Common myeloid progenitor, CD34-positive (primary cell): ENCODE measurements around the gene PLEKHO1.

Experiments used
- CTCF ChIA-PET: fragments of 350-600 bp; sonication (Branson Sonifier 250); formaldehyde crosslinking; loops from one replicate; lab custom pipeline; 2021; ENCODE audit warnings: antibody characterized with exemption; lab: Charles Lee
- POLR2A ChIA-PET: fragments of 350-600 bp; sonication (Branson Sonifier 250); formaldehyde crosslinking; loops from one replicate; lab custom pipeline; 2021; ENCODE audit warnings: antibody characterized with exemption; lab: Charles Lee
- DNase-seq, 3 donors: peaks; one replicate each; pipeline versions ENCODE4 v3.0.0 to v3.0.0-alpha.2; 2013
- H3K27ac ChIP-seq, 2 experiments: 1 replicate in 1 of 2; 2 replicates in 1 of 2; pipeline ENCODE4 v1.7.0; 2013; ENCODE audit warnings: inconsistent platforms in 2 of 2, low read length in 2 of 2, mild to moderate bottlenecking in 2 of 2, low read depth in 1 of 2, moderate library complexity in 1 of 2; ENCODE audit not compliant: severe bottlenecking in 2 of 2, insufficient read depth in 1 of 2, poor library complexity in 1 of 2
- H3K27me3 ChIP-seq, 5 experiments: replicated peaks in 2 of 5; 1 replicate in 3 of 5; 2 replicates in 2 of 5; pipeline versions ENCODE4 v1.6.1 to v1.7.0; 2013; ENCODE audit warnings: low read length in 4 of 5, mild to moderate bottlenecking in 2 of 5, moderate library complexity in 2 of 5, inconsistent platforms in 1 of 5; ENCODE audit not compliant: insufficient read depth in 5 of 5, control insufficient read depth in 4 of 5
- H3K36me3 ChIP-seq, 4 experiments: 1 replicate in 2 of 4; 2 replicates in 2 of 4; pipeline versions ENCODE4 v1.6.1 to v1.7.0; 2013; ENCODE audit warnings: low read length in 3 of 4, control low read depth in 1 of 4, mild to moderate bottlenecking in 1 of 4; ENCODE audit not compliant: control insufficient read depth in 4 of 4, insufficient read depth in 4 of 4
- H3K4me1 ChIP-seq, 4 experiments: 1 replicate in 3 of 4; 2 replicates in 1 of 4; pipeline versions ENCODE4 v1.6.1 to v1.7.1; 2013; ENCODE audit warnings: low read length in 3 of 4, mild to moderate bottlenecking in 3 of 4, control low read depth in 1 of 4, inconsistent platforms in 1 of 4, moderate library complexity in 1 of 4; ENCODE audit not compliant: control insufficient read depth in 4 of 4, insufficient read depth in 4 of 4; ENCODE audit errors: control extremely low read depth in 1 of 4
- H3K4me3 ChIP-seq, 7 experiments: 1 replicate in 4 of 7; 2 replicates in 3 of 7; pipeline versions ENCODE4 v1.5.1 to v1.7.0; 2013; ENCODE audit warnings: mild to moderate bottlenecking in 7 of 7, low read length in 6 of 7, moderate library complexity in 6 of 7, inconsistent platforms in 2 of 7, low read depth in 2 of 7, control low read depth in 1 of 7; ENCODE audit not compliant: insufficient read depth in 4 of 7, control insufficient read depth in 1 of 7; ENCODE audit errors: extremely low read depth in 1 of 7
- H3K9me3 ChIP-seq, 5 experiments: 1 replicate in 4 of 5; 2 replicates in 1 of 5; pipeline versions ENCODE4 v1.6.1 to v1.7.1; 2013; ENCODE audit warnings: low read length in 4 of 5, mild to moderate bottlenecking in 2 of 5, inconsistent platforms in 1 of 5, low read depth in 1 of 5, moderate library complexity in 1 of 5; ENCODE audit not compliant: control insufficient read depth in 4 of 5, insufficient read depth in 2 of 5; ENCODE audit errors: control extremely low read depth in 1 of 5
- WGBS: methylation state at CpG from one replicate; pipeline ENCODE4 v1.1.5; 2013; ENCODE audit not compliant: insufficient coverage; 5-methylcytosine and 5-hydroxymethylcytosine counted together

Gene PLEKHO1

DNA sequence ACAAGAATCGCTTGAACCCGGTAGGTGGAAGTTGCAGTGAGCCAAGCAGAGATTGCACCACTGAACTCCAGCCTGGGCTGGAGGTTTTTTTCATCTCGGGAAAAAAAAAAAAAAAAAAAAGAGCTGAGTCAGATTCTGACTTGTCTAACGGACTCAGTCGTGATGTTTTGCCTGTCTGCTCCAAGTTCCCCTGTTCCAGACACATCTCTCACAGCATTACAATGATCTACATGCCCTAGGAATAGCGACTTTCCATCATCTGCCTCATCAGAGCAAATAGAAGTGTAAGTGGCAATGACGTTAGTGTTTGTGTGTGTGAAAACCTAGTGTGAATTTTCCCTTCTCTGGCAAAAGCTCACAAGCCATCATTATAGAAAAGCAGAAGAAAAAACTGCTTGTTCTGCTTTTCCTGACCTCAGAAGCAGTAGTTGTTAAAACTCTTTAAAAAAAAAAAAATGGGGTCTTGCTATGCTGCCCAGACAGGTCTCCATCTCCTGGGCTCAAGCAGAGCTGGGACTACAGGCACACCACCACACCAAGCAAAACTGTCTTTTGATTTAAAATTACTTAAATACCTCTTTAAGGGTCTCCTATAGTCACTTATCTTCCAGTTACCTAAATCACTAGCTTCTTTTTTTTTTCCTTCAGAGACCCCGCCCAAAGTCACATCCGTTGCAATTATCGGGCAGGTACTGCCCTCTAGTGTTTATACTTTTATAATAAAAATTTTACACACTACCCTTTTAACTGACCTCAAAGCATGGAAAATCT is 37.3 kb downstream of the PLEKHO1 start:
- POLR2A ChIA-PET, result interaction anchor here (0.6 to 1.2 kb wide), 5 partner anchors 21 to 300 kb away, joined by 3 to 6 read pairs (median 3); partner anchors contain the start of gene PLEKHO1
- H3K36me3 ChIP-seq, result no peaks in the 10 kb centered on the region
- peak overlapping the region; percentile 30 to 88 for H3K27ac ChIP-seq
- 0% methylated on average over 2 of the region's 10 CpGs for WGBS
- H3K27me3 ChIP-seq, result no peaks in the 10 kb centered on the region
- H3K9me3 ChIP-seq, result no peaks in the 10 kb centered on the region
- peak; percentile 83 to 90 (median 88) for DNase-seq
- CTCF ChIA-PET, result interaction anchor here (0.7 to 21.0 kb wide), 24 partner anchors 9 to 299 kb away, joined by 3 to 239 read pairs (median 4); a partner anchor contains a TSS
- H3K4me3 ChIP-seq, result peak overlapping the region in 6 of 7 experiments; percentile 2 to 80 (median 56)
- peaks cover 2 to 12% (median 9%) of the 10 kb centered on the region in 4 experiments for H3K4me1 ChIP-seq

DNA sequence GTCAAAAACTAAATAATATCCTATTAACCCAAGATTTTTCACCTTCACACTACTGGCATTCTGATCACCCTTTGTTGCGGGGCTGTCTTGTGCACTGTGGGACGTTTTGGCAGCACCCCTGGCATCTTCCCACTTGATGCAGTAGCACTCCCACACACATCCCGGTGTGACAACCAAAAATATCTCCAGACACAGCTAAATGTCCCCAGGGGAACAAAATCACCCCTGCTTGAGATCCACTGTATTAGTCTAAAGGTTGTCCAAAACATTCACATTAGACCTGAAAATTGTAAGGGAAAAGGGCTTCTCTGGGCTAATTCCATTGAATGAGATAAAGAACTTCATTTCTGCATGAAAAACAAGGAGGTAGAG is 37.8 kb downstream of the PLEKHO1 start:
- H3K9me3 ChIP-seq, result no peaks in the 10 kb centered on the region
- H3K27ac ChIP-seq, result no peak overlapping the region
- no peaks in the 10 kb centered on the region for H3K36me3 ChIP-seq
- H3K4me3 ChIP-seq, result no peak overlapping the region
- ChIA-PET POLR2A (interaction anchor here (1.0 to 1.2 kb wide), 4 partner anchors 21 to 301 kb away, joined by 3 to 6 read pairs (median 3); partner anchors contain the start of gene PLEKHO1), CTCF (interaction anchor here (1.0 to 21.0 kb wide), 19 partner anchors 10 to 299 kb away, joined by 3 to 239 read pairs (median 6); a partner anchor contains a TSS)
- peaks cover 2 to 12% (median 9%) of the 10 kb centered on the region in 4 experiments for H3K4me1 ChIP-seq
- WGBS, result 61% methylated on average over 3 of the region's 3 CpGs
- no peak for DNase-seq
- H3K27me3 ChIP-seq, result no peaks in the 10 kb centered on the region

DNA sequence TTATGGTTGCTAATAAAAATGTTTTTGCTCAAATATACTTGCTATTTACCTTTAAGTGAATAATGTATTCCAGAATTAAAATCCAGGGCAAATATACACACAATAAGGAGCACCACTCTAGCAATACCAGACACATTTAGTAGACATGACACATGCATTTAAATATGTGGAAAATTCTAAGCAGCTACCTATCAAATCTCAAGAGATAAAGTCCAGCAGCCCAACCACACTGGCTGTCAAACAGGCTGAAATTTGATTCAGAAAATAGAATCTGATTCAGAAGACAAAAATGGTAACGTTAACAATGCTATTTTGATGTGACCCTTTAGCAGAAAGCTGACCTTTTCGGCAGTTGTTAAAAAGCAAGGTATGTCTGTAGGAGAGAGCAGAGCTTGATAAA is 42.3 kb downstream of the PLEKHO1 start:
- no peaks in the 10 kb centered on the region for H3K9me3 ChIP-seq
- 100% methylated on average over 1 of the region's 2 CpGs for WGBS
- H3K36me3 ChIP-seq, result no peaks in the 10 kb centered on the region
- DNase-seq, result no peak
- peaks cover 0 to 8% (median 3%) of the 10 kb centered on the region in 4 experiments for H3K4me1 ChIP-seq
- no peak overlapping the region for H3K4me3 ChIP-seq
- no peak overlapping the region for H3K27ac ChIP-seq
- POLR2A ChIA-PET, result no interaction called here
- CTCF ChIA-PET, result interaction anchor here (0.6 to 1.3 kb wide), 2 partner anchors 11 to 17 kb away, joined by 3 to 4 read pairs; no protein-coding TSS in a partner anchor
- no peaks in the 10 kb centered on the region for H3K27me3 ChIP-seq

DNA sequence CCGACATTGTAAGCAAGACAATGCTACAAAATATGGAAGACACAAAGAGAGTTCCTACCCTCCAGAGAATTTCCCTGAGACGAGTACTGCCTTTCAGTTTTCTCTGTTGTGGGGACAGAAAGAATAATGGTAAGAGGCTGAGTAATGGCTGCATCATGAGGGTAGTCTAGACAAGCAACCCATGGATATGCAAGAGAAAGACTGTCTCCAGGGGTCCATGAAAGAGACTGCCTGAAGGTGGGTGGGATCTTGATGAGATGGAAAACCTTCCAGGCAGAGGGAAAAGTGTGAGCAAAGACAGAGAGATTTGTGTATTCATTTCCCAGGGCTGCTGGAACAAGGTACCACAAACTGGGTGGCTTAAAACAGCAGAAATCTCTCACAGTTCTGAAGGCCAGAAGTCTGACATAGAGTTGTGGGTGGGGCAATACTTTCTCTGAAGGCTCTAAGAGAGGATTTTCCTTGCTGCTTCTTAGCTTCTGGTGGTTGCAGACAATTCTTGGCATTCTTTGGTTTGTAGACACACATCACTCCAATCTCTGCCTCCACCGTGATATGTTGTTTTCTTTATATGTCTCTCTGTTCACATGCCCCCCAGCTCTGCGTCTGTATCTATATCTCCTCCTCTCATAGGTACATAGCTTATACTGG is 44.8 kb downstream of the PLEKHO1 start:
- H3K9me3 ChIP-seq, result no peaks in the 10 kb centered on the region
- H3K36me3 ChIP-seq, result no peaks in the 10 kb centered on the region
- no peaks in the 10 kb centered on the region for H3K27me3 ChIP-seq
- H3K27ac ChIP-seq, result no peak overlapping the region
- ChIA-PET CTCF (no interaction called here), POLR2A (no interaction called here)
- no peaks in the 10 kb centered on the region for H3K4me1 ChIP-seq
- WGBS, result 100% methylated on average over 1 of the region's 4 CpGs
- H3K4me3 ChIP-seq, result no peak overlapping the region
- no peak for DNase-seq

DNA sequence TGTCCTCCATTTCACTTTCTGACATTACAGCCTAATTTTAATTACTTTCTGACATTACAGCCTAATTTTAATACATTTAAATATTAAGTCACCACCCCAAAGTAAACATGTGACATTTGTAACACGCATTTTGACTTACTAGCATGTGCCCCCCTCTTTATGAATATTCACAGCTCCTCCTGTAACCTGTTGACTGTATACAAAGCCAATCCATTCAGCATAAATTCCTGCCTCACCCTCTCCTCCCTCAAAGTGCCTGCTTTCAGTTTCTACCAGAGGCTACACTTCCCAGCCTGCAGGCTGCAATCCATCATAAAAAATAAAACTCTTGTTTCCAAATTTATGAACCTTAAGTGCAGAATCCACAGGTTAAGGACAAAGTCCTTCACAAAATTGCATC is 46.7 kb downstream of the PLEKHO1 start:
- ChIA-PET POLR2A (no interaction called here), CTCF (no interaction called here)
- no peak for DNase-seq
- no peak overlapping the region for H3K4me3 ChIP-seq
- H3K9me3 ChIP-seq, result no peaks in the 10 kb centered on the region
- H3K27me3 ChIP-seq, result no peaks in the 10 kb centered on the region
- no peaks in the 10 kb centered on the region for H3K36me3 ChIP-seq
- WGBS, result 100% methylated on average over 1 of the region's 1 CpG
- no peak overlapping the region for H3K27ac ChIP-seq
- no peaks in the 10 kb centered on the region for H3K4me1 ChIP-seq

DNA sequence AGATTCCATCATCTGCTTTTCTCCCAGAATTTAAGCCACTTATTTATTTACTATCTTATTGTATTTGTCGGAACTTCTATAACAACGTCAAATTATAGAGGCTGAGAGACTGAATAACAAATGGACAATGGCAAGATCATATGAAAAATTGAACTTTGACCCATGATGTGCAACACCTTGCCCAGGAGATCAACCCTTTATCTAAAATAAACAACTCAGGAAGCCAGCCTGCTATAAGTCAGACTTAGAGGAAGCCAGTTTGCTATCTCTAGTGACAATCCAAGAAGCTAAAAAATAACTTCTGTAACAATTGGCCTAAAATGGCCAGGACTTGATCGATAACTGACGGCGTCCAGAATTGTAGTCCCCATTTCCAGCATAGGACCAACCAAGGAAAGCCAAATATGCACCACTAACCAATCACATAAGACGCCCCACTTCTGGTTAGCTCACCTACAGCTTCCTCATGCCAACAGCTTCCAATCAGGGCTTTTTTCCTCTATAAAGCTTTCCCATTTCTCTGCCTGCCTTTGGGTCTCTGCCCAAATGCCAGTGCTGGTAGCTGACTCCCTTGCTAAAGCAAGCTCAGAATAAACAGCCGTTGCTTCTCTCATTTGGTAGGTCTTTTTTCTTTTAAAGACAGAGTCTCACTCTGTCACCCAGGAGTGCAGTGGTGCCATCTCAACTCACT is 57.7 kb downstream of the PLEKHO1 start:
- 98% methylated on average over 5 of the region's 7 CpGs for WGBS
- ChIA-PET POLR2A (no interaction called here), CTCF (no interaction called here)
- H3K4me1 ChIP-seq, result no peaks in the 10 kb centered on the region
- H3K36me3 ChIP-seq, result no peaks in the 10 kb centered on the region
- no peak overlapping the region for H3K4me3 ChIP-seq
- H3K27ac ChIP-seq, result no peak overlapping the region
- no peaks in the 10 kb centered on the region for H3K27me3 ChIP-seq
- DNase-seq, result no peak
- H3K9me3 ChIP-seq, result no peaks in the 10 kb centered on the region
